ENCODE measurements around the gene CLTB. TPM values are rescaled to one million over a fixed set of nuclear protein-coding genes. Genes with fewer than 3 reads are reported as not detected.

Gene CLTB
- total RNA-seq, 1 experiment from 2014 or later: 58.6 TPM

- H3K4me2 ChIP-seq (ENCODE audit: low read length): no peak overlapping the region
- intact Hi-C loops (cut with micrococcal nuclease): no loop called here
- TF ChIP-seq ZNF274 (IDR thresholded peaks at IDR 0.05; ENCODE audit: low read depth, low read length) (no peak), RAD21 (IDR thresholded peaks at IDR 0.05; ENCODE audit: low read depth) (no peak), POLR2AphosphoS5 (IDR thresholded peaks at IDR 0.05; ENCODE audit: low read depth, low read length) (no peak), EGR1 (IDR thresholded peaks at IDR 0.05; ENCODE audit: low read depth) (no peak), EZH2 (IDR thresholded peaks at IDR 0.05) (no peak), JUND (IDR thresholded peaks at IDR 0.05) (no peak), YY1 (IDR thresholded peaks at IDR 0.05; ENCODE audit: extremely low read depth, insufficient replicate concordance, low read depth, low read length) (no peak), CBX3 (IDR thresholded peaks at IDR 0.05; ENCODE audit: low read depth) (no peak), REST (IDR thresholded peaks at IDR 0.05; ENCODE audit: low read depth) (no peak), ATF3 (IDR thresholded peaks at IDR 0.05) (no peak), FOSL1 (IDR thresholded peaks at IDR 0.05; ENCODE audit: low read depth) (no peak)
- BruUV-seq (replicated peaks): no TSS peak
- ChIA-PET RAD21 (ENCODE audit: low non-redundant PET in 1 of 2, low total read pairs in 2 of 2, uncharacterized antibody in 2 of 2, unreplicated experiment in 2 of 2) (no interaction called here), POLR2A (no interaction called here), CTCF (no interaction called here)
- H3K79me2 ChIP-seq (ENCODE audit: insufficient read depth, low read length): peaks cover 10% of the 10 kb centered on the region
- no peak for ATAC-seq
- H3K27ac ChIP-seq (ENCODE audit: low read depth, low read length): no peak overlapping the region
- H3K4me1 ChIP-seq (ENCODE audit: control insufficient read depth in 1 of 2, insufficient read depth in 2 of 2, low read length in 2 of 2): peaks cover 8 to 24% of the 10 kb centered on the region in 2 experiments
- H3K9me3 ChIP-seq (ENCODE audit: control insufficient read depth in 1 of 2, insufficient read depth in 1 of 2, low read depth in 1 of 2, low read length in 2 of 2): peaks cover 0 to 3% of the 10 kb centered on the region in 2 experiments; a peak in 1 of 4 replicates
- no peak overlapping the region for H2AFZ ChIP-seq (ENCODE audit: low read depth, low read length, poor library complexity, severe bottlenecking)
- H3K9ac ChIP-seq (ENCODE audit: low read length): no peak overlapping the region
- no peaks in the 10 kb centered on the region for H3K27me3 ChIP-seq (ENCODE audit: insufficient read depth, low read length)
- H3K36me3 ChIP-seq (ENCODE audit: control insufficient read depth in 1 of 2, insufficient read depth in 2 of 2, low read length in 2 of 2): no peaks in the 10 kb centered on the region
- no peaks in the 10 kb centered on the region for H4K20me1 ChIP-seq (ENCODE audit: insufficient read depth)
- H3K9me2 ChIP-seq (ENCODE audit: insufficient read depth): no peaks in the 10 kb centered on the region
- no peak overlapping the region for H3K4me3 ChIP-seq (replicated peaks in 1 of 2; ENCODE audit: low read depth in 1 of 2, low read length in 2 of 2)
- no peak for DNase-seq (ENCODE audit: low read depth, low spot score)
Measured at GRCh38 chr5:176420086-176420485, 3.7 kb upstream of the CLTB start.
